Vagina (tissue), 2 donors: Measurements from ENCODE around the gene TOR1AIP2. TPM values are rescaled to one million over a fixed set of nuclear protein-coding genes. Genes with fewer than 3 reads are reported as not detected.

ENCODE experiments used
- DNase-seq, 2 donors: peaks; one replicate each; pipeline ENCODE4 v3.0.0-alpha.2; 2017; ENCODE audit errors: extremely low spot score in 2 of 2
- H3K27ac ChIP-seq: fragments of 200-600 bp; sonication (generic); one replicate; pipeline ENCODE4 v1.5.1; 2019
- H3K27me3 ChIP-seq: fragments of 200-600 bp; sonication (generic); one replicate; pipeline ENCODE4 v1.5.1; 2019
- H3K36me3 ChIP-seq, 2 donors: fragments of 200-600 bp; sonication (generic); one replicate each; pipeline ENCODE4 v1.5.1; 2017 to 2019
- H3K4me1 ChIP-seq: fragments of 200-600 bp; sonication (generic); one replicate; pipeline ENCODE4 v1.5.1; 2019
- H3K4me3 ChIP-seq, 2 donors: fragments of 200-600 bp; sonication (generic); 1 replicate in 1 of 2; 2 replicates in 1 of 2; pipeline ENCODE4 v1.5.1; 2016 to 2019
- H3K9me3 ChIP-seq: fragments of 200-600 bp; sonication (generic); one replicate; pipeline ENCODE4 v1.5.1; 2019
- CTCF ChIP-seq, 3 experiments: fragments of 450-650 bp in 2 of 3; fragments of 200-600 bp in 1 of 3; sonication (generic) in 1 of 3; IDR thresholded peaks; one replicate each; pipeline ENCODE4 v1.5.1; 2017 to 2019; ENCODE audit warnings: antibody characterized with exemption in 3 of 3, mild to moderate bottlenecking in 2 of 3, moderate library complexity in 2 of 3
- POLR2A ChIP-seq, 2 donors: fragments of 450-650 bp; IDR thresholded peaks; one replicate each; pipeline ENCODE4 v1.6.1; 2017; ENCODE audit warnings: antibody characterized with exemption in 2 of 2, mild to moderate bottlenecking in 2 of 2, moderate library complexity in 2 of 2
- POLR2AphosphoS5 ChIP-seq, 2 donors: sonication (generic); formaldehyde crosslinking; IDR thresholded peaks; one replicate each; pipeline ENCODE4 v1.9.0; 2017; ENCODE audit warnings: antibody characterized with exemption in 2 of 2, mild to moderate bottlenecking in 2 of 2, low read depth in 1 of 2; ENCODE audit not compliant: insufficient read depth in 1 of 2
- intact Hi-C: fragments of 100-400 bp; cut with DNase I; formaldehyde crosslinking; loops from one replicate; pipeline ENCODE4 v1.15.1; 2023
- total RNA-seq: library from RNA; depleted of rRNA; stranded (reverse); fragments of >200 nt; gene quantifications from one replicate; pipeline ENCODE4 v1.2.3, GENCODE V29; 2016

Gene TOR1AIP2
- total RNA-seq, 1 donor from 2014 or later, result 53.8 TPM

- no peaks in the 10 kb centered on the region for H3K27me3 ChIP-seq
- peaks cover 34% of the 10 kb centered on the region for H3K4me1 ChIP-seq
- H3K9me3 ChIP-seq, result no peaks in the 10 kb centered on the region
- intact Hi-C loops, result no loop called here
- no peak for DNase-seq
- H3K27ac ChIP-seq, result peak overlapping the region; percentile 25
- H3K4me3 ChIP-seq, result peak overlapping the region in 1 of 2 donors; percentile 46
- TF ChIP-seq CTCF (IDR thresholded peaks at IDR 0.05), result no peak
- H3K36me3 ChIP-seq, result no peaks in the 10 kb centered on the region
Observed at GRCh38 chr1:179813626-179814545, 63.7 kb downstream of the TOR1AIP2 start.

GRCh38 chr1:179812501-179813292, 64.9 kb downstream of the TOR1AIP2 start:
- Histone ChIP-seq H3K4me1 (peaks cover 23% of the 10 kb centered on the region), H3K27ac (no peak overlapping the region), H3K36me3 (no peaks in the 10 kb centered on the region), H3K9me3 (no peaks in the 10 kb centered on the region), H3K27me3 (no peaks in the 10 kb centered on the region), H3K4me3 (no peak overlapping the region)
- TF ChIP-seq CTCF (IDR thresholded peaks at IDR 0.05) (no peak), POLR2A (IDR thresholded peaks at IDR 0.05) (no peak), POLR2AphosphoS5 (IDR thresholded peaks at IDR 0.05; ENCODE audit: insufficient read depth in 1 of 2, low read depth in 1 of 2) (no peak)
- intact Hi-C loops, result no loop called here
- no peak for DNase-seq

GRCh38 chr1:179810367-179810715, 67.3 kb downstream of the TOR1AIP2 start:
- H3K4me3 ChIP-seq, result no peak overlapping the region
- intact Hi-C loops, result no loop called here
- H3K27me3 ChIP-seq, result no peaks in the 10 kb centered on the region
- no peak overlapping the region for H3K27ac ChIP-seq
- no peak for DNase-seq
- no peaks in the 10 kb centered on the region for H3K36me3 ChIP-seq
- TF ChIP-seq POLR2AphosphoS5 (IDR thresholded peaks at IDR 0.05; ENCODE audit: insufficient read depth in 1 of 2, low read depth in 1 of 2) (no peak), POLR2A (IDR thresholded peaks at IDR 0.05) (no peak), CTCF (IDR thresholded peaks at IDR 0.05) (no peak)
- no peaks in the 10 kb centered on the region for H3K9me3 ChIP-seq
- peaks cover 11% of the 10 kb centered on the region for H3K4me1 ChIP-seq

- Histone ChIP-seq H3K4me3 (no peak overlapping the region), H3K27me3 (no peaks in the 10 kb centered on the region), H3K27ac (no peak overlapping the region), H3K9me3 (no peaks in the 10 kb centered on the region), H3K4me1 (peaks cover 7% of the 10 kb centered on the region), H3K36me3 (no peaks in the 10 kb centered on the region)
- intact Hi-C loops, result loop anchor here (2.0 kb wide), 1 partner anchor 103 kb away; no protein-coding TSS in a partner anchor
- TF ChIP-seq POLR2AphosphoS5 (IDR thresholded peaks at IDR 0.05; ENCODE audit: insufficient read depth in 1 of 2, low read depth in 1 of 2), result no peak
- peak; percentile 77 to 84 (median 84) for TF ChIP-seq CTCF (IDR thresholded peaks at IDR 0.05)
- DNase-seq, result no peak
Observed at GRCh38 chr1:179809506-179810366, 67.9 kb downstream of the TOR1AIP2 start.
